Kidney (tissue), 14 donors: Measurements from ENCODE around the gene GNG7. TPM values are rescaled to one million over a fixed set of nuclear protein-coding genes. Genes with fewer than 3 reads are reported as not detected.

Source experiments
- DNase-seq, 5 donors: peaks; one replicate each; pipeline ENCODE4 v3.0.0-alpha.2; 2013 to 2020
- FAIRE-seq: peaks from 2 replicates; lab custom pipeline; 2012; peaks lifted over from hg19 to GRCh38; lab: Jason Lieb, UNC
- H3K27ac ChIP-seq, 2 donors: one replicate each; pipeline ENCODE4 v1.7.0; 2013; ENCODE audit warnings: low read depth in 2 of 2, low read length in 2 of 2, inconsistent platforms in 1 of 2
- H3K27me3 ChIP-seq: one replicate; pipeline ENCODE4 v1.7.1; 2013; ENCODE audit warnings: low read length, inconsistent platforms; ENCODE audit not compliant: control insufficient read depth, insufficient read depth
- H3K36me3 ChIP-seq, 3 donors: one replicate each; pipeline versions ENCODE4 v1.7.0 to v1.7.1; 2013; ENCODE audit warnings: low read length in 3 of 3, control low read depth in 1 of 3, inconsistent platforms in 1 of 3; ENCODE audit not compliant: insufficient read depth in 3 of 3, control insufficient read depth in 2 of 3
- H3K4me1 ChIP-seq, 3 donors: one replicate each; pipeline versions ENCODE4 v1.7.0 to v1.7.1; 2013; ENCODE audit warnings: low read length in 3 of 3, inconsistent platforms in 1 of 3, low read depth in 1 of 3; ENCODE audit not compliant: control insufficient read depth in 2 of 3, insufficient read depth in 2 of 3
- H3K4me3 ChIP-seq, 3 donors: one replicate each; pipeline versions ENCODE4 v1.7.0 to v1.8.1; 2013; ENCODE audit warnings: low read length in 3 of 3, control low read depth in 1 of 3, inconsistent platforms in 1 of 3
- H3K9ac ChIP-seq, 3 donors: one replicate each; pipeline versions ENCODE4 v1.7.0 to v1.7.1; 2013; ENCODE audit warnings: low read length in 3 of 3, control low read depth in 1 of 3, inconsistent platforms in 1 of 3
- H3K9me3 ChIP-seq, 3 donors: one replicate each; pipeline versions ENCODE4 v1.7.0 to v1.7.1; 2013; ENCODE audit warnings: low read length in 3 of 3, control low read depth in 1 of 3, inconsistent platforms in 1 of 3; ENCODE audit not compliant: control insufficient read depth in 2 of 3, insufficient read depth in 1 of 3
- CTCF ChIP-seq: IDR thresholded peaks from 3 replicates; pipeline ENCODE4 v1.5.1; 2012; ENCODE audit warnings: mild to moderate bottlenecking, moderate library complexity, borderline replicate concordance; ENCODE audit not compliant: insufficient read depth; ENCODE audit errors: extremely low read depth
- intact Hi-C: fragments of 100-400 bp; cut with DNase I; formaldehyde crosslinking; loops from one replicate; pipeline ENCODE4 v1.11.1; 2022
- polyA plus RNA-seq: library from polyadenylated mRNA; stranded (reverse); fragments of 350-450 nt; fragmentation: Illumina TruSeq; extraction: RNeasy Lipid Tissue Mini Kit (QIAGEN cat#74804); gene quantifications from one replicate; pipeline ENCODE4 v1.2.3, GENCODE V29; 2014; ENCODE audit warnings: low read depth, low replicate concordance; ENCODE audit not compliant: insufficient read depth
- total RNA-seq: library from RNA; stranded (reverse); fragmentation: NEBNext Ultra II Directional; extraction: Animal tissue kit (Norgen Biotek cat#: 25700); gene quantifications from one replicate; pipeline ENCODE4 v1.2.1, GENCODE V29; 2021
- donor health status: control.
- donor health status: control.
- donor health status: control.
- donor health status: control.
- donor health status: control.
- donor health status: DM: yes; HTN: yes; CAD: no.
- donor health status: Normal renal cell carcinoma (clear cell type).

GNG7 gene
- total and polyA plus RNA-seq, 2 donors from 2014 or later, result 9.9 to 13.4 TPM

GRCh38 chr19:2693492-2694160, 8.9 kb downstream of the GNG7 start:
- no peak for DNase-seq
- no peak for FAIRE-seq
- intact Hi-C loops, result no loop called here

GRCh38 chr19:2691951-2692350, 10.5 kb downstream of the GNG7 start:
- intact Hi-C loops, result no loop called here
- no peak for FAIRE-seq
- Histone ChIP-seq H3K27me3 (no peaks in the 10 kb centered on the region), H3K36me3 (no peaks in the 10 kb centered on the region), H3K9ac (no peak overlapping the region), H3K9me3 (no peaks in the 10 kb centered on the region), H3K27ac (no peak overlapping the region), H3K4me1 (peaks cover 0 to 2% (median 0%) of the 10 kb centered on the region in 3 donors), H3K4me3 (no peak overlapping the region)
- no peak for DNase-seq
- TF ChIP-seq CTCF, result no peak

More at GRCh38 chr19:2693492-2694160, 8.9 kb downstream of the GNG7 start:
- Histone ChIP-seq H3K27ac (no peak overlapping the region), H3K9me3 (no peaks in the 10 kb centered on the region), H3K9ac (no peak overlapping the region), H3K4me3 (no peak overlapping the region), H3K4me1 (peaks cover 0 to 2% (median 0%) of the 10 kb centered on the region in 3 donors), H3K27me3 (no peaks in the 10 kb centered on the region), H3K36me3 (no peaks in the 10 kb centered on the region)
- TF ChIP-seq CTCF, result no peak

GRCh38 chr19:2690856-2691255, 11.6 kb downstream of the GNG7 start:
- no peak overlapping the region for H3K27ac ChIP-seq
- DNase-seq (no peak), FAIRE-seq (no peak)
- H3K9me3 ChIP-seq, result no peaks in the 10 kb centered on the region
- intact Hi-C loops, result no loop called here
- no peaks in the 10 kb centered on the region for H3K27me3 ChIP-seq
- no peak overlapping the region for H3K4me3 ChIP-seq
- no peak for TF ChIP-seq CTCF
- H3K9ac ChIP-seq, result no peak overlapping the region
- peaks cover 0 to 2% (median 0%) of the 10 kb centered on the region in 3 donors for H3K4me1 ChIP-seq
- no peaks in the 10 kb centered on the region for H3K36me3 ChIP-seq

- Histone ChIP-seq H3K4me3 (no peak overlapping the region), H3K36me3 (no peaks in the 10 kb centered on the region), H3K27me3 (no peaks in the 10 kb centered on the region), H3K9ac (no peak overlapping the region), H3K4me1 (no peaks in the 10 kb centered on the region), H3K9me3 (no peaks in the 10 kb centered on the region), H3K27ac (no peak overlapping the region)
- intact Hi-C loops, result no loop called here
- no peak for DNase-seq
- no peak for FAIRE-seq
- no peak for TF ChIP-seq CTCF
Measured at GRCh38 chr19:2686360-2686759, 16.1 kb downstream of the GNG7 start.
